Measurements from ENCODE around the gene GRSF1. TPM values are rescaled to one million over a fixed set of nuclear protein-coding genes. Genes with fewer than 3 reads are reported as not detected.

The GRSF1 gene
- total RNA-seq, 1 experiment from 2014 or later, result 108 TPM

GRCh38 chr4:70768301-70768948 is 71.3 kb downstream of the GRSF1 start:
- no peak overlapping the region for H2AK5ac ChIP-seq (ENCODE audit: insufficient read length, low read length)
- H4K8ac ChIP-seq (replicated peaks; ENCODE audit: insufficient read length, low read depth, low read length), result no peak overlapping the region
- no peak for TF ChIP-seq CTCF (conservative IDR thresholded peaks at IDR 0.05)
- DNase-seq, result no peak
- Mint-ChIP-seq H3K36me3 (ENCODE audit: insufficient read depth in 1 of 3, low read depth in 3 of 3) (peaks cover 3 to 34% (median 28%) of the 10 kb centered on the region in 3 experiments; a peak in 6 of 7 replicates), H3K27ac (no peak overlapping the region; a peak in 1 of 7 replicates), H3K27me3 (ENCODE audit: low read depth) (no peaks in the 10 kb centered on the region), H3K4me3 (no peak overlapping the region), H3K9me3 (no peaks in the 10 kb centered on the region), H3K4me1 (no peaks in the 10 kb centered on the region)
- H3K9me3 ChIP-seq (ENCODE audit: control insufficient read depth, low read depth, low read length), result no peaks in the 10 kb centered on the region
- no peaks in the 10 kb centered on the region for H4K20me1 ChIP-seq (ENCODE audit: control insufficient read depth, insufficient read depth, insufficient read length)
- H3T11ph ChIP-seq (ENCODE audit: low read length), result no peak overlapping the region
- no peak overlapping the region for H3K23ac ChIP-seq (ENCODE audit: insufficient read length, low read depth, low read length)
- no peak overlapping the region for H3K4ac ChIP-seq (ENCODE audit: low read depth, low read length)
- no peaks in the 10 kb centered on the region for H3K23me2 ChIP-seq (ENCODE audit: insufficient read length, low read depth, low read length, poor library complexity, severe bottlenecking)
- H3K14ac ChIP-seq (ENCODE audit: insufficient read depth, low read length), result no peak overlapping the region
- H3K4me1 ChIP-seq (ENCODE audit: insufficient read depth, low read length), result no peaks in the 10 kb centered on the region
- H3K4me2 ChIP-seq (ENCODE audit: insufficient read depth, insufficient read length, low read length), result no peak overlapping the region
- H3K27me3 ChIP-seq (ENCODE audit: insufficient read depth, low read length), result no peaks in the 10 kb centered on the region
- no peak overlapping the region for H4K5ac ChIP-seq (ENCODE audit: insufficient read length, low read depth, low read length)
- no peaks in the 10 kb centered on the region for H3K79me1 ChIP-seq (ENCODE audit: insufficient read depth, low read depth, low read length, poor library complexity, severe bottlenecking)
- H2BK15ac ChIP-seq (ENCODE audit: low read depth, low read length), result no peak overlapping the region
- H2AFZ ChIP-seq (ENCODE audit: low read length), result no peak overlapping the region
- no peak overlapping the region for H2BK120ac ChIP-seq (ENCODE audit: low read depth, low read length, poor library complexity, severe bottlenecking)
- H4K91ac ChIP-seq (ENCODE audit: insufficient read length, low read depth, low read length), result no peak overlapping the region
- no peak overlapping the region for H2BK12ac ChIP-seq (ENCODE audit: insufficient read length, low read depth, low read length)
- no CpG with 5 or more reads among the region's 3 CpGs for WGBS (ENCODE audit: extremely low coverage, insufficient read length, low lambda C conversion rate)
- no peaks in the 10 kb centered on the region for H3K79me2 ChIP-seq (ENCODE audit: insufficient read depth, low read length)
- H3K56ac ChIP-seq (ENCODE audit: insufficient read length, low read depth, low read length), result no peak overlapping the region
- H3K9ac ChIP-seq (ENCODE audit: extremely low read depth, insufficient read length, low read length), result no peak overlapping the region
- H2BK20ac ChIP-seq (ENCODE audit: low read depth, low read length, poor library complexity, severe bottlenecking), result no peak overlapping the region
- no peak overlapping the region for H3K18ac ChIP-seq (ENCODE audit: insufficient read length, low read depth, low read length)
- no peak overlapping the region for H2BK5ac ChIP-seq (ENCODE audit: insufficient read length, low read length)
- H3K27ac ChIP-seq (ENCODE audit: insufficient read length, low read depth, low read length), result no peak overlapping the region

Other genes with a start within 250 kb of the GRSF1 start
- not detected in 2 replicates for gene AMBN, start 247.6 kb downstream of the GRSF1 start, total RNA-seq (2021)
- gene ENAM, start 211.1 kb downstream of the GRSF1 start, total RNA-seq (2021), result not detected in 2 replicates
- not detected in 2 replicates for gene JCHAIN, start 173.4 kb downstream of the GRSF1 start, total RNA-seq (2021)
- gene UTP3, start 151.4 kb downstream of the GRSF1 start, total RNA-seq (2021), result 49.3 and 51.9 TPM in 2 replicates
- gene RUFY3, start 117.9 kb downstream of the GRSF1 start, total RNA-seq (2021), result 41.7 and 48.0 TPM in 2 replicates
- 29.5 and 30.3 TPM in 2 replicates for gene MOB1B, start 62.5 kb upstream of the GRSF1 start, total RNA-seq (2021)
- gene DCK, start 153.8 kb upstream of the GRSF1 start, total RNA-seq (2021), result 13.2 and 13.7 TPM in 2 replicates